Lung (tissue), 12 donors: ENCODE data around the gene TGFBI. TPM values are rescaled to one million over a fixed set of nuclear protein-coding genes. Genes with fewer than 3 reads are reported as not detected.
A peak's percentile ranks its signal among the peaks of the same experiment; 100 is the strongest.

Source experiments
- ATAC-seq: fragments of 200-7000 bp; cut with Tn5 transposase; one replicate; pipeline ENCODE4 v1.9.1; 2020; ENCODE audit warnings: moderate number of reproducible peaks; ENCODE audit not compliant: insufficient read depth, low FRiP score
- DNase-seq, 3 donors: peaks; one replicate each; pipeline ENCODE4 v3.0.0-alpha.2; 2013 to 2017
- H3K27ac ChIP-seq, 2 donors: one replicate each; pipeline ENCODE4 v1.5.1; 2013; ENCODE audit warnings: mild to moderate bottlenecking in 2 of 2, moderate library complexity in 2 of 2, control low read depth in 1 of 2, inconsistent platforms in 1 of 2, low read depth in 1 of 2, low read length in 1 of 2
- H3K27me3 ChIP-seq, 3 donors: one replicate each; pipeline ENCODE4 v1.5.1; 2013; ENCODE audit warnings: low read length in 2 of 3; ENCODE audit not compliant: control insufficient read depth in 3 of 3, insufficient read depth in 3 of 3
- H3K36me3 ChIP-seq, 4 donors: one replicate each; pipeline ENCODE4 v1.5.1; 2013; ENCODE audit warnings: low read length in 4 of 4, mild to moderate bottlenecking in 1 of 4, moderate library complexity in 1 of 4; ENCODE audit not compliant: control insufficient read depth in 4 of 4, insufficient read depth in 4 of 4
- H3K4me1 ChIP-seq, 5 donors: one replicate each; pipeline ENCODE4 v1.5.1; 2013; ENCODE audit warnings: low read length in 5 of 5, mild to moderate bottlenecking in 2 of 5, moderate library complexity in 1 of 5; ENCODE audit not compliant: control insufficient read depth in 5 of 5, insufficient read depth in 5 of 5
- H3K4me3 ChIP-seq: one replicate; pipeline ENCODE4 v1.5.1; 2013; ENCODE audit warnings: mild to moderate bottlenecking, control low read depth, moderate library complexity
- H3K9ac ChIP-seq, 2 donors: one replicate each; pipeline ENCODE4 v1.5.1; 2013; ENCODE audit warnings: low read length in 2 of 2, control low read depth in 1 of 2; ENCODE audit not compliant: insufficient read depth in 1 of 2
- H3K9me3 ChIP-seq, 4 donors: one replicate each; pipeline ENCODE4 v1.5.1; 2013; ENCODE audit warnings: low read length in 3 of 4, mild to moderate bottlenecking in 1 of 4, moderate library complexity in 1 of 4; ENCODE audit not compliant: control insufficient read depth in 4 of 4, insufficient read depth in 3 of 4
- CTCF ChIP-seq: IDR thresholded peaks from 2 replicates; pipeline ENCODE4 v1.5.1; 2012; ENCODE audit warnings: mild to moderate bottlenecking; ENCODE audit errors: control extremely low read depth, extremely low read depth
- WGBS, 2 donors: extraction: QIAGEN DNeasy Blood & Tissue Kit; methylation state at CpG; one replicate each; pipeline ENCODE4 v1.1.7; 2013; 5-methylcytosine and 5-hydroxymethylcytosine counted together
- polyA plus RNA-seq, 2 donors: library from polyadenylated mRNA; stranded (reverse); fragments of 200-250 nt; gene quantifications; one replicate each; pipeline ENCODE4 v1.2.1, GENCODE V29; 2013
- total RNA-seq, 2 donors: library from RNA; depleted of rRNA in 1 of 2; stranded (reverse); fragments of >200 nt in 1 of 2; gene quantifications; one replicate each; pipeline ENCODE4 v1.2.1, GENCODE V29; 2014 to 2021
- donor health status: control.
- donor health status: control.
- donor health status: Bipolar disorder and iron deficiency.
- donor health status: healthy.
- donor health status: DM: yes; HTN: yes; CAD: no.

Gene TGFBI
- total and polyA plus RNA-seq, 4 donors, result 96.4 to 146 (median 111) TPM

GRCh38 chr5:135999406-136000139 lies 29.2 kb upstream of the TGFBI start:
- Histone ChIP-seq H3K4me1 (peaks cover 0 to 14% (median 9%) of the 10 kb centered on the region in 5 donors), H3K9ac (no peak overlapping the region), H3K9me3 (no peaks in the 10 kb centered on the region), H3K27me3 (no peaks in the 10 kb centered on the region), H3K27ac (no peak overlapping the region), H3K36me3 (no peaks in the 10 kb centered on the region), H3K4me3 (no peak overlapping the region)
- peak; percentile 68 for ATAC-seq
- 55 to 67% methylated on average over 8 of the region's 8 CpGs for WGBS, 2 donors
- no peak for DNase-seq
- TF ChIP-seq CTCF, result no peak

GRCh38 chr5:136000147-136000546 lies 28.6 kb upstream of the TGFBI start:
- H3K27me3 ChIP-seq, result no peaks in the 10 kb centered on the region

DNA sequence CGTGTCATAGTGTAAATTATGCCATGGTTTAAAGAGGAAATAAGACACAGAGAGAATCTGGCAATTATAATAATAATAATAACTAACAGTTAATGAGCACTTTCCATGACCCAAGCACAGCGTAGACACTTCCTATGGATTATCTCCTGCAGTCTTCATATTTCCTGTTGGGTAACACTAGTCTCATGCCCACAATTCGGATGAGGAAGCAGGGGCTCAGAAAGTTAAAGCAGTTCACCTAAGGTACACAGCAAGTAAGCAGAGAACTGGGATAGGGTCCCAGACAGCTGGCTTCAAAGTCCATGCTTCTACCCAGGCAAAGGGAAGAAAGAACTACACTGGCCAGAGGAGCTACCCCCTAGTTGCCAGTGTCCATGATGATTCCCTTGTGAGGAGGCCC lies 27.9 kb upstream of the TGFBI start:
- Histone ChIP-seq H3K9me3 (no peaks in the 10 kb centered on the region), H3K27ac (no peak overlapping the region), H3K9ac (no peak overlapping the region), H3K27me3 (no peaks in the 10 kb centered on the region), H3K4me1 (peaks cover 0 to 13% (median 9%) of the 10 kb centered on the region in 5 donors), H3K36me3 (no peaks in the 10 kb centered on the region), H3K4me3 (no peak overlapping the region)
- 39 to 66% methylated on average over 3 of the region's 3 CpGs for WGBS, 2 donors
- no peak for TF ChIP-seq CTCF
- ATAC-seq (no peak), DNase-seq (peak in 1 of 3 donors; percentile 23)

More at GRCh38 chr5:136000147-136000546, 28.6 kb upstream of the TGFBI start:
- Histone ChIP-seq H3K4me3 (no peak overlapping the region), H3K9me3 (no peaks in the 10 kb centered on the region), H3K9ac (no peak overlapping the region), H3K36me3 (no peaks in the 10 kb centered on the region), H3K4me1 (peaks cover 0 to 13% (median 9%) of the 10 kb centered on the region in 5 donors), H3K27ac (no peak overlapping the region)
- DNase-seq, result no peak
- 92 to 97% methylated on average over 2 of the region's 2 CpGs for WGBS, 2 donors
- no peak for TF ChIP-seq CTCF
- ATAC-seq, result no peak
